Osteoblast (primary cell): Measurements from ENCODE around the gene CFAP43. TPM values are rescaled to one million over a fixed set of nuclear protein-coding genes. Genes with fewer than 3 reads are reported as not detected.

ENCODE experiments used
- DNase-seq: peaks from one replicate; pipeline ENCODE4 v3.0.0; 2011; ENCODE audit warnings: low spot score, mixed read lengths; ENCODE audit not compliant: insufficient read length; ENCODE audit errors: missing footprints
- H2AFZ ChIP-seq: 2 replicates; pipeline ENCODE4 v1.6.0; 2011; ENCODE audit warnings: mild to moderate bottlenecking, low read length
- H3K27ac ChIP-seq: 2 replicates; pipeline ENCODE4 v1.5.1; 2011; ENCODE audit warnings: mild to moderate bottlenecking, low read depth, low read length, moderate library complexity
- H3K27me3 ChIP-seq: 2 replicates; pipeline ENCODE4 v1.6.0; 2012; ENCODE audit warnings: mild to moderate bottlenecking, control low read depth, inconsistent platforms, low read length, moderate library complexity; ENCODE audit not compliant: insufficient read depth
- H3K36me3 ChIP-seq: 2 replicates; pipeline ENCODE4 v1.5.1; 2011; ENCODE audit warnings: mild to moderate bottlenecking, low read length, control low read depth, moderate library complexity; ENCODE audit not compliant: insufficient read depth
- H3K4me1 ChIP-seq: 2 replicates; pipeline ENCODE4 v1.5.1; 2011; ENCODE audit warnings: mild to moderate bottlenecking, low read length, control low read depth, moderate library complexity; ENCODE audit not compliant: insufficient read depth
- H3K4me2 ChIP-seq: 2 replicates; pipeline ENCODE4 v1.6.0; 2011; ENCODE audit warnings: mild to moderate bottlenecking, low read length; ENCODE audit not compliant: insufficient read depth
- H3K4me3 ChIP-seq: fragments of 200-600 bp; sonication (generic); 3 replicates; pipeline ENCODE4 v1.5.1; 2012; ENCODE audit warnings: mild to moderate bottlenecking, low read length, inconsistent platforms; ENCODE audit not compliant: insufficient read depth
- H3K79me2 ChIP-seq: 2 replicates; pipeline ENCODE4 v1.6.0; 2012; ENCODE audit warnings: mild to moderate bottlenecking, low read length, control low read depth, inconsistent platforms; ENCODE audit not compliant: insufficient read depth
- H3K9me3 ChIP-seq: 2 replicates; pipeline ENCODE4 v1.5.1; 2011; ENCODE audit warnings: low read depth, low read length, control low read depth
- H4K20me1 ChIP-seq: 2 replicates; pipeline ENCODE4 v1.6.0; 2012; ENCODE audit warnings: mild to moderate bottlenecking, low read length, control low read depth; ENCODE audit not compliant: insufficient read depth
- total RNA-seq: library from RNA; depleted of rRNA; stranded (reverse); fragments of >200 nt; gene quantifications from 2 replicates; pipeline ENCODE4 v1.2.3, GENCODE V29; 2012
- TF ChIP-seq, protein P1 (sequence below): IDR thresholded peaks from 2 replicates; pipeline ENCODE4 v1.5.1; 2011; ENCODE audit warnings: mild to moderate bottlenecking, low read depth, low read length, moderate library complexity; ENCODE audit errors: extremely low read depth

The CFAP43 gene
- total RNA-seq, 1 donor = 0.36 TPM

DNA sequence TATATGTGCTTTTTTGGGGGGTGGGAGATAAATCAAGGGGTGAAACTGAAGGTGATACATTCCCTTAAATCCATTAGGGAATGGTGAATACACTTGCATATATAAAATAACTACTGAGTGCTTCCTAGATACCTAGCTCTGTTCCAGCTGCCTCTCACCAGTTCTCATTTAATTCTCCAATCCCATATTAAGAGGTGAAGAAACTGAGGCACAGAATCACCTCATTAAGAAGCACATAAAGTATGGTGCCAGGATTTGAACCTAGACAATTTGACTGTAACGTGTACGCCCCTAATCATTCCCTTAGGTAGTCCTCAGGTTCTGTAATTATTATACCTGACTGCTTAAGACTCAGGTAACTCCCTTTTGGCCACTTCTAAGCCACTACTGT is 111.7 kb downstream of the CFAP43 start:
- Histone ChIP-seq H3K27ac (peak overlapping the region; percentile 100), H3K4me1 (peaks cover 31% of the 10 kb centered on the region), H4K20me1 (no peaks in the 10 kb centered on the region), H3K4me2 (peak overlapping the region; percentile 100), H3K27me3 (no peaks in the 10 kb centered on the region), H3K4me3 (peak overlapping the region; percentile 88), H3K36me3 (no peaks in the 10 kb centered on the region), H2AFZ (peak overlapping the region; percentile 96), H3K9me3 (no peaks in the 10 kb centered on the region), H3K79me2 (no peaks in the 10 kb centered on the region)
- no peak for DNase-seq
- TF ChIP-seq, protein P1, sequence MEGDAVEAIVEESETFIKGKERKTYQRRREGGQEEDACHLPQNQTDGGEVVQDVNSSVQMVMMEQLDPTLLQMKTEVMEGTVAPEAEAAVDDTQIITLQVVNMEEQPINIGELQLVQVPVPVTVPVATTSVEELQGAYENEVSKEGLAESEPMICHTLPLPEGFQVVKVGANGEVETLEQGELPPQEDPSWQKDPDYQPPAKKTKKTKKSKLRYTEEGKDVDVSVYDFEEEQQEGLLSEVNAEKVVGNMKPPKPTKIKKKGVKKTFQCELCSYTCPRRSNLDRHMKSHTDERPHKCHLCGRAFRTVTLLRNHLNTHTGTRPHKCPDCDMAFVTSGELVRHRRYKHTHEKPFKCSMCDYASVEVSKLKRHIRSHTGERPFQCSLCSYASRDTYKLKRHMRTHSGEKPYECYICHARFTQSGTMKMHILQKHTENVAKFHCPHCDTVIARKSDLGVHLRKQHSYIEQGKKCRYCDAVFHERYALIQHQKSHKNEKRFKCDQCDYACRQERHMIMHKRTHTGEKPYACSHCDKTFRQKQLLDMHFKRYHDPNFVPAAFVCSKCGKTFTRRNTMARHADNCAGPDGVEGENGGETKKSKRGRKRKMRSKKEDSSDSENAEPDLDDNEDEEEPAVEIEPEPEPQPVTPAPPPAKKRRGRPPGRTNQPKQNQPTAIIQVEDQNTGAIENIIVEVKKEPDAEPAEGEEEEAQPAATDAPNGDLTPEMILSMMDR = no peak

DNA sequence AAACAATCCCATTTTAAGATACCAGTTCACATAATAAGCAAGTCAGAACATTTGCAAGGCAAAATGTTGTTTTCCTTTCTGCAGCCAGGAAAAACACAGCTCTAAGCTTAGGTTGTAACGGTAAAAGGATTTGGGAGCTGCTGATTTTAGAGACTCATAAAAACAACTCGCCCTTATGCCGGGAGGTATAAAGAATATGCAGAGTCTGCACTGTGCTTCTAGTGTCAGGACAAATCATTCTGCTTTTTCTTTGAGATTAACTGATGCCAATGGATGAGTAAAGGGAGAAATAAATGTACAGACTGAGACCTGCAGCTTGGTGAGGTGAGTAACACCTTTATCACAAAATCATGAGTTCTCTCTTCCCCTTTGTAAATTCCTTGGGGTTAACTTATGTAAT is 112.2 kb downstream of the CFAP43 start:
- TF ChIP-seq, protein P1 = no peak
- Histone ChIP-seq H3K9me3 (no peaks in the 10 kb centered on the region), H3K36me3 (no peaks in the 10 kb centered on the region), H3K27ac (peak overlapping the region; percentile 100), H2AFZ (peak overlapping the region; percentile 33), H3K4me2 (peak overlapping the region; percentile 100), H3K4me1 (peaks cover 31% of the 10 kb centered on the region), H4K20me1 (no peaks in the 10 kb centered on the region), H3K79me2 (no peaks in the 10 kb centered on the region), H3K27me3 (no peaks in the 10 kb centered on the region), H3K4me3 (peak overlapping the region; percentile 5)
- DNase-seq = no peak

DNA sequence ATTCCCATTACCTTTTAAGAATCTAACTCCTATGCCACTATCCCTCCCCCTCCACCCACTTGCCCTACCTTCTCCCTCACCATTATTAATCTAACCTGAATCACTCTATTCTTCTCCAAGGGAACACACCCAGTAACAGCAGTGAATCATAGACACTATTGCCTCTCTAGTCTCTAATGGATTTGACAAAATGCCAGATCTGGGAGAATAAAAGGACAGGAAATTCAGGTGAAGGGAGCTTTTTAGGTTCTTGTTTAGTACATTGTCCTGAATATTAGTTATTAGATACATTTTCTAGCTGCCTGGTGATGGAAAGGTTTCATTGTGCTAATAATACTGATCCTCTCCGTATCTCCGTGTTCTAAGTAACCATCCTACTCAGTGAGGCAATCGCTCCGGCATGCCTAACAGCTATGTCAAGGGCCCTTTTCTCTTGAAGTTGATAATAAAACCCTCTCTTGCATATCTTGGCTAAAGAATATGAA is 114.3 kb downstream of the CFAP43 start:
- Histone ChIP-seq H3K4me2 (peak overlapping the region; percentile 1), H3K79me2 (no peaks in the 10 kb centered on the region), H2AFZ (no peak overlapping the region), H3K36me3 (no peaks in the 10 kb centered on the region), H3K27ac (no peak overlapping the region), H3K4me1 (peaks cover 31% of the 10 kb centered on the region), H3K9me3 (no peaks in the 10 kb centered on the region), H4K20me1 (no peaks in the 10 kb centered on the region), H3K4me3 (no peak overlapping the region), H3K27me3 (no peaks in the 10 kb centered on the region)
- TF ChIP-seq, protein P1 = no peak
- no peak for DNase-seq

DNA sequence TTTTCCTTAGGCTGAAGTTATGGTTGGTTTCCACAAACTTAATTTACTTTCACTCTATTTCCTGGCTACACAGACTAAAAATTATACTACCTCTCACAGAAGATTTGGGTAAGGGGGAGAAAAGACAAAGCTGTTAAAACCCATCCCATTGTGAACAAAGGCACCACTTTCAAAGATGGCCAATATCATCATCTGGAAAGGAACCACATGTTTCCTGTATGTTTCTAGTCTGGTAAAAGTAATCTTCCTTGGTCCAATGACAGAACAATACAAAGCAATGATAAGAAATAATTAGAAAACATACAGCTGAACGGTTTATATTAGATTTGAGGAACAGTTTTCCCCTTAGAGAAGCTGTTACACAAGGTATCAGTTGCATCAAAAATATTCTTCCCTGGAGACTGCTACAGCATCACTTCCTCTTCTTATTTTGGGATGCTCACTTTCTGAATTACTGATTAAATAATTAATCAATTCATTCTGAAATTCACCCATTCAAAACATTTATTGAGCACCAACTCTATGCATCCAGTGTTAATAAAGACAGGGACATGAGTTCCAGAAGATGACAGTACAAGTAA is 118.7 kb downstream of the CFAP43 start:
- H3K36me3 ChIP-seq = no peaks in the 10 kb centered on the region
- TF ChIP-seq, protein P1 = no peak
- no peak overlapping the region for H3K4me3 ChIP-seq
- H3K27me3 ChIP-seq = no peaks in the 10 kb centered on the region
- H3K79me2 ChIP-seq = no peaks in the 10 kb centered on the region
- H3K27ac ChIP-seq = no peak overlapping the region
- H4K20me1 ChIP-seq = no peaks in the 10 kb centered on the region
- no peak overlapping the region for H2AFZ ChIP-seq
- no peak for DNase-seq
- H3K9me3 ChIP-seq = no peaks in the 10 kb centered on the region
- peaks cover 21% of the 10 kb centered on the region for H3K4me1 ChIP-seq
- no peak overlapping the region for H3K4me2 ChIP-seq
